CD8-positive, alpha-beta memory T cell (primary cell): ENCODE data around the gene GRM5. TPM values are rescaled to one million over a fixed set of nuclear protein-coding genes. Genes with fewer than 3 reads are reported as not detected.
A peak's percentile ranks its signal among the peaks of the same experiment; 100 is the strongest.
"Not testable (repeated sequence)": the region's sequence is repeated elsewhere in the genome, so short reads cannot be mapped to it uniquely, and the experiment has no call there.

Experiments
- CTCF ChIA-PET: fragments of 350-600 bp; sonication (Branson Sonifier 250); formaldehyde crosslinking; loops from one replicate; lab custom pipeline; 2021; ENCODE audit warnings: antibody characterized with exemption; lab: Charles Lee
- POLR2A ChIA-PET: fragments of 350-600 bp; sonication (Branson Sonifier 250); formaldehyde crosslinking; loops from one replicate; lab custom pipeline; 2021; ENCODE audit warnings: antibody characterized with exemption; lab: Charles Lee
- DNase-seq, 5 donors: peaks; one replicate each; pipeline versions ENCODE4 v3.0.0 to v3.0.0-alpha.2; 2020 to 2022; ENCODE audit warnings: mixed read lengths in 1 of 5
- H3K27ac ChIP-seq: one replicate; pipeline ENCODE4 v1.7.0; 2013; ENCODE audit warnings: low read depth, mild to moderate bottlenecking, low read length, moderate library complexity
- H3K27me3 ChIP-seq: 2 replicates; pipeline ENCODE4 v1.7.0; 2013; ENCODE audit warnings: low read length, mild to moderate bottlenecking; ENCODE audit not compliant: insufficient read depth, poor library complexity, severe bottlenecking
- H3K36me3 ChIP-seq: 2 replicates; pipeline ENCODE4 v1.7.0; 2013; ENCODE audit warnings: mild to moderate bottlenecking, low read length, moderate library complexity; ENCODE audit not compliant: insufficient read depth
- H3K4me1 ChIP-seq: 2 replicates; pipeline ENCODE4 v1.7.0; 2013; ENCODE audit warnings: mild to moderate bottlenecking, low read length, moderate library complexity; ENCODE audit not compliant: insufficient read depth
- H3K4me3 ChIP-seq: 2 replicates; pipeline ENCODE4 v1.7.0; 2013; ENCODE audit warnings: mild to moderate bottlenecking, low read length
- H3K9me3 ChIP-seq: 2 replicates; pipeline ENCODE4 v1.7.0; 2013; ENCODE audit warnings: mild to moderate bottlenecking, low read length
- H3K27ac Mint-ChIP-seq, 8 donors: one replicate each; pipeline ENCODE4 v1.8.0; 2020 to 2021; ENCODE audit warnings: mixed read lengths in 8 of 8, mild to moderate bottlenecking in 6 of 8, inconsistent platforms in 3 of 8, moderate library complexity in 3 of 8
- H3K27me3 Mint-ChIP-seq, 2 donors: one replicate each; pipeline ENCODE4 v1.8.0; 2020 to 2021; ENCODE audit warnings: mixed read lengths in 2 of 2, mild to moderate bottlenecking in 1 of 2, moderate library complexity in 1 of 2
- H3K36me3 Mint-ChIP-seq, 3 donors: one replicate each; pipeline ENCODE4 v1.8.0; 2020 to 2021; ENCODE audit warnings: mixed read lengths in 3 of 3, inconsistent platforms in 1 of 3, mild to moderate bottlenecking in 1 of 3
- H3K4me1 Mint-ChIP-seq, 3 donors: one replicate each; pipeline ENCODE4 v1.8.0; 2020 to 2021; ENCODE audit warnings: mixed read lengths in 3 of 3, inconsistent platforms in 1 of 3, mild to moderate bottlenecking in 1 of 3
- H3K4me3 Mint-ChIP-seq, 7 donors: one replicate each; pipeline ENCODE4 v1.8.0; 2020 to 2021; ENCODE audit warnings: mixed read lengths in 7 of 7, mild to moderate bottlenecking in 6 of 7, moderate library complexity in 4 of 7, inconsistent platforms in 2 of 7
- H3K9me3 Mint-ChIP-seq, 5 donors: one replicate each; pipeline ENCODE4 v1.8.0; 2020 to 2022; ENCODE audit warnings: mixed read lengths in 5 of 5, mild to moderate bottlenecking in 3 of 5, moderate library complexity in 2 of 5, inconsistent platforms in 1 of 5
- polyA plus RNA-seq: library from polyadenylated mRNA; unstranded; fragments of 300-500 nt; fragmentation: Illumina TruSeq; gene quantifications from one replicate; pipeline ENCODE4 v1.2.3, GENCODE V29; 2021
- total RNA-seq, 2 experiments: library from RNA; stranded (reverse); gene quantifications; one replicate each; pipeline ENCODE4 v1.2.3, GENCODE V29; 2021

GRM5 gene
- total and polyA plus RNA-seq, 3 experiments from 2014 or later, result not detected

- peaks cover 3 to 14% (median 9%) of the 10 kb centered on the region in 5 donors for H3K9me3 Mint-ChIP-seq
- peak in 4 of 5 donors; percentile 4 to 47 (median 20) for DNase-seq
- Histone ChIP-seq H3K36me3 (no peaks in the 10 kb centered on the region), H3K27me3 (no peaks in the 10 kb centered on the region), H3K27ac (no peak overlapping the region), H3K9me3 (no peaks in the 10 kb centered on the region), H3K4me1 (no peaks in the 10 kb centered on the region), H3K4me3 (no peak overlapping the region)
- CTCF ChIA-PET, result interaction anchor here (1.7 kb wide), 1 partner anchor 343 kb away, joined by 3 read pairs; no protein-coding TSS in a partner anchor
- H3K27me3 Mint-ChIP-seq, result peaks cover 0 to 1% of the 10 kb centered on the region in 2 donors
- no peak overlapping the region for H3K27ac Mint-ChIP-seq
- no peaks in the 10 kb centered on the region for H3K36me3 Mint-ChIP-seq
- H3K4me1 Mint-ChIP-seq, result no peaks in the 10 kb centered on the region
- POLR2A ChIA-PET, result no interaction called here
- H3K4me3 Mint-ChIP-seq, result no peak overlapping the region
These were observed 179.0 kb downstream of the GRM5 start for GRCh38 chr11:88886796-88887195.

GRCh38 chr11:88882800-88883199, 183.0 kb downstream of the GRM5 start:
- CTCF ChIA-PET, H3K4me3 ChIP-seq, H3K4me3 Mint-ChIP-seq, H3K36me3 ChIP-seq, DNase-seq, H3K27me3 Mint-ChIP-seq, H3K36me3 Mint-ChIP-seq, H3K27ac ChIP-seq, POLR2A ChIA-PET, H3K4me1 Mint-ChIP-seq, H3K27ac Mint-ChIP-seq, H3K27me3 ChIP-seq, H3K9me3 ChIP-seq, H3K4me1 ChIP-seq: not testable (repeated sequence)
- H3K9me3 Mint-ChIP-seq, result peaks cover 3 to 14% (median 9%) of the 10 kb centered on the region in 5 donors

DNA sequence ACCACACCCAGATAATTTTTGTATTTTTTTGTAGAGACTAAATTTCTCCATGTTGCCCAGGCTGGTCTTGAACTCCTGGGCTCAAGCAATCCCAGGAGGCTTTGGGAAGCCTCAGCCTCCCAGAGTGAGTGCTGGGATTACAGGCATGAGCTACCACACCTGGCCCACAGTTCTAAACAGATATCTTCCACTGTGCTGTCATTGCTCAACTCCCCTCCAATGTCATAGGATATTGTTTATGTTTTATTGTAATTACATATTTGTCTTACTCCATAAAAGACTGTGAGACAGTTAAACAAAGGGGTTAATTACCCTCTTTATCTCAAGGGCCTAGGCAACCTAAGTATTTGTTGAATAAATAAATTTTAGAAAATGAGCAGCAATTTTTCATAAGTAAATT, 204.2 kb downstream of the GRM5 start:
- Histone ChIP-seq H3K4me3 (no peak overlapping the region), H3K36me3 (no peaks in the 10 kb centered on the region), H3K27ac (no peak overlapping the region), H3K4me1 (no peaks in the 10 kb centered on the region), H3K27me3 (no peaks in the 10 kb centered on the region), H3K9me3 (no peaks in the 10 kb centered on the region)
- H3K4me1 Mint-ChIP-seq, result no peaks in the 10 kb centered on the region
- H3K27me3 Mint-ChIP-seq, result no peaks in the 10 kb centered on the region
- H3K36me3 Mint-ChIP-seq, result peaks cover 0 to 4% (median 0%) of the 10 kb centered on the region in 3 donors
- ChIA-PET POLR2A (no interaction called here), CTCF (no interaction called here)
- peaks cover 0 to 8% (median 4%) of the 10 kb centered on the region in 5 donors for H3K9me3 Mint-ChIP-seq
- no peak overlapping the region for H3K4me3 Mint-ChIP-seq
- peak overlapping the region in 1 of 8 donors; percentile 58 for H3K27ac Mint-ChIP-seq
- no peak for DNase-seq

DNA sequence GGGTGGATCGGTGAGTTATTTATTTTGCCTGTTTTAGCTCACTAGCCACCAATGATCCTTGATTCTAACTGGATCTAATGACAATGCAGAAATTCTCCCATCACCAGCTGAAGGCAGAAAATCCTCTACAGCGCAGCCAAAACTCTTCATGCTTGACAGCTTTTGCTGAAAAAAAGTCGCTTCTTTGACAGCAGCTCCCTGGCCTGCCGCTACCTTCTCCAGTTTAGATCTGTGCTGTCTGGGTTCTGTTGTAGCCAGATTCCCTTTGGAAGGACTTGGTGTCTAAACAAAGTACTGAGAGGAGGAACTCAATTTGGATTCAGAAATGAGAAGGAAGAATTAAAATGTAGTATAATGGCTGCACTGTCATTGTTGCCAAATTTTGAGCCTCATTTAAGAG, 205.4 kb downstream of the GRM5 start:
- H3K27me3 Mint-ChIP-seq, H3K4me3 ChIP-seq, H3K27ac ChIP-seq, CTCF ChIA-PET, H3K36me3 ChIP-seq, H3K36me3 Mint-ChIP-seq, POLR2A ChIA-PET, H3K27ac Mint-ChIP-seq, H3K4me3 Mint-ChIP-seq, DNase-seq, H3K27me3 ChIP-seq, H3K9me3 Mint-ChIP-seq, H3K4me1 Mint-ChIP-seq, H3K9me3 ChIP-seq, H3K4me1 ChIP-seq: not testable (repeated sequence)

GRCh38 chr11:88853963-88854362, 211.8 kb downstream of the GRM5 start:
- H3K36me3 Mint-ChIP-seq, H3K27me3 ChIP-seq, H3K9me3 ChIP-seq, H3K9me3 Mint-ChIP-seq, H3K27ac ChIP-seq, H3K27ac Mint-ChIP-seq, H3K36me3 ChIP-seq, DNase-seq, H3K4me3 Mint-ChIP-seq, POLR2A ChIA-PET, CTCF ChIA-PET, H3K4me3 ChIP-seq, H3K27me3 Mint-ChIP-seq, H3K4me1 ChIP-seq, H3K4me1 Mint-ChIP-seq: not testable (repeated sequence)

GRCh38 chr11:88851547-88851946, 214.2 kb downstream of the GRM5 start:
- H3K4me3 ChIP-seq, H3K27ac Mint-ChIP-seq, H3K36me3 Mint-ChIP-seq, H3K4me3 Mint-ChIP-seq, H3K27me3 ChIP-seq, H3K27me3 Mint-ChIP-seq, H3K36me3 ChIP-seq, DNase-seq, CTCF ChIA-PET, H3K9me3 Mint-ChIP-seq, POLR2A ChIA-PET, H3K9me3 ChIP-seq, H3K4me1 Mint-ChIP-seq, H3K4me1 ChIP-seq, H3K27ac ChIP-seq: not testable (repeated sequence)

GRCh38 chr11:88849773-88850172, 216.0 kb downstream of the GRM5 start:
- H3K27ac ChIP-seq, H3K4me3 ChIP-seq, H3K27me3 Mint-ChIP-seq, DNase-seq, H3K36me3 Mint-ChIP-seq, H3K27me3 ChIP-seq, H3K27ac Mint-ChIP-seq, H3K9me3 Mint-ChIP-seq, CTCF ChIA-PET, H3K4me3 Mint-ChIP-seq, H3K36me3 ChIP-seq, H3K9me3 ChIP-seq, POLR2A ChIA-PET: not testable (repeated sequence)
- H3K4me1 Mint-ChIP-seq, result peaks cover 10 to 15% (median 11%) of the 10 kb centered on the region in 3 donors
- H3K4me1 ChIP-seq, result peaks cover 17% of the 10 kb centered on the region

- Mint-ChIP-seq H3K4me1 (peaks cover 14 to 19% (median 15%) of the 10 kb centered on the region in 3 donors), H3K9me3 (no peaks in the 10 kb centered on the region), H3K27ac (no peak overlapping the region), H3K4me3 (no peak overlapping the region), H3K27me3 (peaks cover 0 to 2% of the 10 kb centered on the region in 2 donors), H3K36me3 (no peaks in the 10 kb centered on the region)
- ChIA-PET POLR2A (no interaction called here), CTCF (no interaction called here)
- Histone ChIP-seq H3K27me3 (no peaks in the 10 kb centered on the region), H3K4me1 (peaks cover 21% of the 10 kb centered on the region), H3K9me3 (no peaks in the 10 kb centered on the region), H3K36me3 (no peaks in the 10 kb centered on the region), H3K27ac (no peak overlapping the region), H3K4me3 (no peak overlapping the region)
- DNase-seq, result no peak
These were observed 216.4 kb downstream of the GRM5 start for GRCh38 chr11:88849368-88849767.

DNA sequence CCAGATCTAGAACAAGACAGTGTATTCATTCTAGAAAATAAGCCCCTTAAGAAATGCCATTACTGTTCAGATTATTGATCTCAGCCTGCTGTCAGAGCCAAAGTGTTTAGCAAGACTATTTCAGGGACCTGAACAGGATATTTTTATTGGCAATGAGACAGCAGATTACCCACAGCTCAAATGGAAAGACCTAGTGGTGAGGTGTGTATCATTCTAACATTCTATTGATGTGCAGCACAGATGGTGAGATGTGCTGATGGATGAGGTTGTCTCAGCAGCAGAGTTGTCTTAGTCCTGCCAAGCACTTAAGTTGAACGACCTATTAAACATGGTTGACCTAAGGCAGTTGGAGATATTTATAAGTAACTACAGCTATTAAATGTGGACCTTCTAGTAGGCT, 219.5 kb downstream of the GRM5 start:
- POLR2A ChIA-PET, H3K27me3 ChIP-seq, H3K9me3 ChIP-seq, H3K27ac Mint-ChIP-seq, H3K27ac ChIP-seq, DNase-seq, H3K27me3 Mint-ChIP-seq, CTCF ChIA-PET, H3K36me3 Mint-ChIP-seq, H3K4me3 ChIP-seq, H3K9me3 Mint-ChIP-seq, H3K36me3 ChIP-seq: not testable (repeated sequence)
- Mint-ChIP-seq H3K4me3 (peak overlapping the region in 1 of 7 donors; percentile 56), H3K4me1 (peaks cover 37 to 46% (median 40%) of the 10 kb centered on the region in 3 donors)
- H3K4me1 ChIP-seq, result peaks cover 46% of the 10 kb centered on the region
